Trophoblast cell (in vitro differentiated cells and primary cell): ENCODE results near the gene SPSB2.
"Not testable (repeated sequence)": the region's sequence is repeated elsewhere in the genome, so short reads cannot be mapped to it uniquely, and the experiment has no call there.

Experiments
- DNase-seq, 2 donors: peaks; one replicate each; pipeline ENCODE4 v3.0.0-alpha.2; 2016
- H2AFZ ChIP-seq: 2 replicates; pipeline ENCODE4 v1.6.1; 2013; ENCODE audit warnings: low read length, moderate library complexity, mild to moderate bottlenecking; ENCODE audit not compliant: insufficient read depth, poor library complexity
- H2AK5ac ChIP-seq: 2 replicates; pipeline ENCODE4 v1.6.1; 2013; ENCODE audit warnings: mild to moderate bottlenecking, low read length
- H2BK120ac ChIP-seq: 2 replicates; pipeline ENCODE4 v1.6.1; 2013; ENCODE audit warnings: low read length, mild to moderate bottlenecking, moderate library complexity; ENCODE audit not compliant: insufficient read depth, poor library complexity
- H2BK12ac ChIP-seq: 2 replicates; pipeline ENCODE4 v1.6.1; 2013; ENCODE audit warnings: mild to moderate bottlenecking, low read length, moderate library complexity
- H2BK5ac ChIP-seq: 2 replicates; pipeline ENCODE4 v1.6.1; 2013; ENCODE audit warnings: low read length, low read depth, moderate library complexity, mild to moderate bottlenecking; ENCODE audit not compliant: poor library complexity
- H3K14ac ChIP-seq: 2 replicates; pipeline ENCODE4 v1.6.1; 2013; ENCODE audit warnings: mild to moderate bottlenecking, low read length
- H3K18ac ChIP-seq: 2 replicates; pipeline ENCODE4 v1.6.1; 2013; ENCODE audit warnings: mild to moderate bottlenecking, low read length
- H3K23ac ChIP-seq: 2 replicates; pipeline ENCODE4 v1.6.1; 2013; ENCODE audit warnings: low read length
- H3K27ac ChIP-seq: 2 replicates; pipeline ENCODE4 v1.5.1; 2013; ENCODE audit warnings: low read depth, mild to moderate bottlenecking, inconsistent platforms, low read length, moderate library complexity
- H3K27me3 ChIP-seq: 2 replicates; pipeline ENCODE4 v1.6.1; 2013; ENCODE audit warnings: inconsistent platforms, mild to moderate bottlenecking, low read length, moderate library complexity; ENCODE audit not compliant: insufficient read depth
- H3K36me3 ChIP-seq, 2 experiments: 1 replicate in 1 of 2; 2 replicates in 1 of 2; pipeline ENCODE4 v1.6.1; 2013; ENCODE audit warnings: low read length in 2 of 2, mild to moderate bottlenecking in 2 of 2, moderate library complexity in 1 of 2; ENCODE audit not compliant: insufficient read depth in 2 of 2, control insufficient read depth in 1 of 2
- H3K4ac ChIP-seq: 2 replicates; pipeline ENCODE4 v1.6.1; 2013; ENCODE audit warnings: low read depth, mild to moderate bottlenecking, low read length, moderate library complexity
- H3K4me1 ChIP-seq, 2 experiments: 1 replicate in 1 of 2; 2 replicates in 1 of 2; pipeline ENCODE4 v1.6.1; 2013; ENCODE audit warnings: low read length in 2 of 2, mild to moderate bottlenecking in 2 of 2, moderate library complexity in 1 of 2; ENCODE audit not compliant: insufficient read depth in 2 of 2, control insufficient read depth in 1 of 2
- H3K4me2 ChIP-seq: 2 replicates; pipeline ENCODE4 v1.6.1; 2013; ENCODE audit warnings: inconsistent platforms, mild to moderate bottlenecking, low read length, moderate library complexity
- H3K4me3 ChIP-seq: 2 replicates; pipeline ENCODE4 v1.5.1; 2013; ENCODE audit warnings: mild to moderate bottlenecking, low read depth, low read length, inconsistent platforms
- H3K79me1 ChIP-seq: one replicate; pipeline ENCODE4 v1.6.1; 2013; ENCODE audit warnings: low read length
- H3K79me2 ChIP-seq: 2 replicates; pipeline ENCODE4 v1.6.1; 2013; ENCODE audit warnings: low read length, mild to moderate bottlenecking; ENCODE audit not compliant: control insufficient read depth, insufficient read depth, poor library complexity
- H3K9ac ChIP-seq: 2 replicates; pipeline ENCODE4 v1.6.1; 2013; ENCODE audit warnings: mild to moderate bottlenecking, low read length
- H3K9me3 ChIP-seq: 2 replicates; pipeline ENCODE4 v1.6.1; 2013; ENCODE audit warnings: low read depth, mild to moderate bottlenecking, control low read depth, inconsistent platforms, low read length; ENCODE audit not compliant: insufficient read depth
- H4K12ac ChIP-seq: 2 replicates; pipeline ENCODE4 v1.6.1; 2013; ENCODE audit warnings: low read depth, mild to moderate bottlenecking, low read length, moderate library complexity
- H4K8ac ChIP-seq: 2 replicates; pipeline ENCODE4 v1.6.1; 2013; ENCODE audit warnings: low read depth, mild to moderate bottlenecking, low read length, moderate library complexity
- H4K91ac ChIP-seq: one replicate; pipeline ENCODE4 v1.6.1; 2013; ENCODE audit warnings: low read depth, mild to moderate bottlenecking, low read length, moderate library complexity
- WGBS: extraction: QIAGEN DNeasy Blood & Tissue Kit; methylation state at CpG from one replicate; pipeline ENCODE4 v1.1.7; 2013; ENCODE audit warnings: missing lambda C conversion rate; ENCODE audit not compliant: insufficient read length, insufficient coverage; ENCODE audit errors: extremely low coverage; 5-methylcytosine and 5-hydroxymethylcytosine counted together

SPSB2 gene

DNA sequence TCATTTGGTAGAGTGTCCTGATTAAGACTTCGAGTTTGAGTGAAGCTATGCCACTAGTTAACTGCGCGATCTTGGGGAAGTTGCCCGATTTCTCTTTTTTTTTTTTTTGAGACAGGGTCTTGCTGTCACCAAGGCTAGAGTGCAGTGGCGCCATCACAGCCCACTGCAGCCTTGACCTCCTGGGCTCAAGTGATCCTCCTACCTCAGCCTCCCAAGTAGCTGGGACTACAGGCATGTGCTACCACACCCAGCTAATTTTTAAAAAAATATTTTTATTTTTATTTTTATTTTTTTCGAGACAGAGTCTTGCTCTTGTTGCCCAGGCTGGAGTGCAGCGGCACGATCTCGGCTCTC, 889 bp upstream of the SPSB2 start:
- Histone ChIP-seq H3K27ac (peak overlapping the region; percentile 40), H3K4me2 (peak overlapping the region; percentile 76), H2BK12ac (peak overlapping the region; percentile 51), H2AFZ (peak overlapping the region; percentile 5), H4K8ac (peak overlapping the region; percentile 43), H4K91ac (peak overlapping the region; percentile 77), H2BK5ac (peak overlapping the region; percentile 1), H3K36me3 (peaks cover 22 to 26% of the 10 kb centered on the region in 2 experiments), H2BK120ac (peak overlapping the region; percentile 72), H3K4me1 (peaks cover 7 to 15% of the 10 kb centered on the region in 2 experiments), H3K14ac (peak overlapping the region; percentile 5), H3K79me1 (peaks cover 11% of the 10 kb centered on the region)
- H3K79me2 ChIP-seq, H3K9ac ChIP-seq, H2AK5ac ChIP-seq, H3K4ac ChIP-seq, DNase-seq, H3K9me3 ChIP-seq, H3K23ac ChIP-seq, H4K12ac ChIP-seq, H3K4me3 ChIP-seq, H3K27me3 ChIP-seq, H3K18ac ChIP-seq: not testable (repeated sequence)
- WGBS, result no CpG with 5 or more reads among the region's 9 CpGs

DNA sequence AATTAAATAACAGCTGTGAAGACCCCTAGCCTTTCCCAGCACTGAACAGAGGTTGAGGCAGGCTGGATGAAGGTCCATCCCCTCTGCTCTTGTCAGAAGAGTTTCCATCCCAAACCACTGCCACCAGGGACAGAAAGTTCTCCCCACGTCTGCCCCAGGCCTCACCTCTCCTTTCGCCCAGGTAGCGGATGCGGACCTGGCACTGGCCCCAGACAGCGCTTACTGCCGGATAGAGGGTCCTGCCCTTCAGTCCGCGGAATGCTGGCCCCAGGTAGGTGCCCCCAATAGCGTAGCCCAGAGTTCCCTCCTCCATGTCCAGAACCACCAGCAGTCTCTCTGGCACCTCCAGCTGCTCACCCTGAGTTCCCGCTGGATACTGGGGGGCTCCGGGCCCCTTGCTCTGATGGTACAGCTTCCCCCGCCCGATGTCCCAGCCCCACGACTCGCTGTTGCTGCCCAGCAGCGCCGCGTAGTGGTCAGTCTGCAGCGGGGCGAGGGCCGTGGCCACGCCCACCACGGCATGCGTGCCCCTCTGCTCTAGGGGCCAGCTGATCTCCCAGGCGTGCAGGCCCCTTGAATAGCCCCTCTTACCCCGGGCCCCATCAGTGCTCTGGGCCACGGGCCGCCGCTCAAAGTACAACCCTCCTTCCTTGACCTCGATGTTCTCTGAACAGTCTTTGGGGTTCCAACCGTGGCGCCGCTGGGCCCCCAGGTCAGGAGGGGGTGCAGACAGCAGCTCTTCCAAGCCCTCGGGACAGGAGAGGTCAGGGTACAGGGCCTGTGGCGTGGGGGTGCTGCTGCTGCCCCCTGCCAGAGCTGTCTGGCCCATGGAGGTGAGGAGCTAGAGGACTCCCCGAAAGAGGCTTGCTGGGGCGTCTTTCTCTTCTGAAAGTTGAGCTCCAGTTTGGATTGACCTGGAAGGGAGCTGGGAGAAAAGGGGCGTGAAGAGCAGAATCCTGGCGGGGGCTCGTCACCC, 742 bp downstream of the SPSB2 start:
- Histone ChIP-seq H2AK5ac (peak overlapping the region; percentile 91), H2AFZ (peak overlapping the region; percentile 44), H2BK5ac (peak overlapping the region; percentile 45), H3K18ac (peak overlapping the region; percentile 64), H3K9ac (peak overlapping the region; percentile 96), H3K79me2 (peaks cover 20% of the 10 kb centered on the region), H2BK120ac (peak overlapping the region; percentile 60), H3K14ac (peak overlapping the region; percentile 78), H4K12ac (peak overlapping the region; percentile 86), H3K79me1 (peaks cover 18% of the 10 kb centered on the region), H3K4me1 (peaks cover 14 to 23% of the 10 kb centered on the region in 2 experiments), H4K91ac (peak overlapping the region; percentile 53), H3K27me3 (no peaks in the 10 kb centered on the region), H3K4ac (peak overlapping the region; percentile 72), H2BK12ac (no peak overlapping the region), H3K27ac (peak overlapping the region; percentile 67), H3K4me3 (peak overlapping the region; percentile 91), H4K8ac (peak overlapping the region; percentile 56), H3K9me3 (peaks cover 3% of the 10 kb centered on the region), H3K36me3 (peaks cover 22 to 29% of the 10 kb centered on the region in 2 experiments), H3K4me2 (peak overlapping the region; percentile 92), H3K23ac (no peak overlapping the region)
- no CpG with 5 or more reads among the region's 40 CpGs for WGBS
- peak; percentile 74 to 86 for DNase-seq

DNA sequence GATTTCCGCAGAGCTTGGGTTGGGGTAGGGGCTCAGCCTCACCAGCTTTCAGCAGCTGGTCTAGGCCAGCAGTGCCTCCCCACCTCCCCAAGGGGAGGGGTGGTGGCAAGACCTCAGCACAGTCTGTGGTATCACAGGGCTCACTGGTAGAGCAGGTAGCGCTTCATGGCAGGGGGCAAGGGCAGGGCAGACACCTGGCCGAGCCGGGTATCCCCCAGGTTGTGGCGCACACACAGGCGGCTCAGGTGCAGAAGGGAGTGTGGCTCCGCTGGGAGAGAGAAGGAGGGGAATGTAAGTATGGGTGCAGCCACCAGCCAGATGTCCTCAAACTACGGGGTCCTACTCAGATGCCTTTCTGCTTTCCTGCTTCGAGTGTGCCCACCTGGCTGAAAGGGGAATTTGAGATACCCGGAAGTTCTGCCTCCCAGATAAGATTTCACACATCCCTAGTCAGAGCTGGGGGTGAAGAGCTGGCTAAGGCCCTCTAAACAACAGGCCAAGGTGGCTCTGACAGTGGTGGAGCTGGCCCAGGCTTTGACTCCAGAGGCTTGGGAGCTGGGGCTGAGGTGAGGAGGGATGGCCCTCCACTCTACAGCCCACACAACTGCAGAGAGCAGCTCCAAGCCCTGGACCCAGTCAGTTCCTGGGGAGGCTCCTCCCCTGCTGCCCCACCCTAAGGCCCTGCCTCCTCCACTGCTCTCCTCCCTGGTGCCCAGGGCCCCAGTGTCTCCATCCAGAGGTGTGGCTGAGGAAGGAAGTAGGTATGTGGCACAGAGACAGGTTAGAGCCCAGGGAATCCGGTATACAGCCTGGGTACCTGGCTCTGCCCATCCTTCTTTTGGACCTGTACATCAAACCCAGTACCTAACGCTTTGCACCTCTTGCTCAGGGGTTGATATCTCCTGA, 1.8 kb downstream of the SPSB2 start:
- Histone ChIP-seq H3K79me2 (peaks cover 20% of the 10 kb centered on the region), H3K27me3 (no peaks in the 10 kb centered on the region), H2AK5ac (peak overlapping the region; percentile 11), H2AFZ (no peak overlapping the region), H3K4me2 (peak overlapping the region; percentile 92), H4K8ac (no peak overlapping the region), H2BK120ac (no peak overlapping the region), H3K14ac (no peak overlapping the region), H2BK5ac (no peak overlapping the region), H3K36me3 (peaks cover 24 to 30% of the 10 kb centered on the region in 2 experiments), H2BK12ac (no peak overlapping the region), H4K91ac (no peak overlapping the region), H3K4me3 (no peak overlapping the region), H3K18ac (no peak overlapping the region), H4K12ac (peak overlapping the region; percentile 14), H3K4me1 (peaks cover 17 to 26% of the 10 kb centered on the region in 2 experiments), H3K23ac (no peak overlapping the region), H3K4ac (no peak overlapping the region), H3K79me1 (peaks cover 20% of the 10 kb centered on the region), H3K27ac (no peak overlapping the region), H3K9me3 (peaks cover 3% of the 10 kb centered on the region), H3K9ac (no peak overlapping the region)
- no CpG with 5 or more reads among the region's 12 CpGs for WGBS
- DNase-seq, result peak; percentile 33 to 44

DNA sequence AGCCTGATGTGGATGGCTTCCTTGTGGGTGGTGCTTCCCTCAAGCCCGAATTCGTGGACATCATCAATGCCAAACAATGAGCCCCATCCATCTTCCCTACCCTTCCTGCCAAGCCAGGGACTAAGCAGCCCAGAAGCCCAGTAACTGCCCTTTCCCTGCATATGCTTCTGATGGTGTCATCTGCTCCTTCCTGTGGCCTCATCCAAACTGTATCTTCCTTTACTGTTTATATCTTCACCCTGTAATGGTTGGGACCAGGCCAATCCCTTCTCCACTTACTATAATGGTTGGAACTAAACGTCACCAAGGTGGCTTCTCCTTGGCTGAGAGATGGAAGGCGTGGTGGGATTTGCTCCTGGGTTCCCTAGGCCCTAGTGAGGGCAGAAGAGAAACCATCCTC, 2.8 kb downstream of the SPSB2 start:
- not testable (repeated sequence) for H3K4me2 ChIP-seq, H3K18ac ChIP-seq, H3K4ac ChIP-seq, H3K23ac ChIP-seq, H3K27me3 ChIP-seq, H3K27ac ChIP-seq, H2BK120ac ChIP-seq, H2AK5ac ChIP-seq, H3K4me3 ChIP-seq, H3K14ac ChIP-seq, H4K91ac ChIP-seq, H3K9me3 ChIP-seq, H4K12ac ChIP-seq, H4K8ac ChIP-seq, DNase-seq, H2BK12ac ChIP-seq, H2AFZ ChIP-seq, H3K9ac ChIP-seq, H2BK5ac ChIP-seq
- Histone ChIP-seq H3K79me2 (peaks cover 20% of the 10 kb centered on the region), H3K4me1 (peaks cover 17 to 26% of the 10 kb centered on the region in 2 experiments), H3K79me1 (peaks cover 20% of the 10 kb centered on the region), H3K36me3 (peaks cover 32 to 37% of the 10 kb centered on the region in 2 experiments)
- no CpG with 5 or more reads among the region's 4 CpGs for WGBS
